NCI-H2171 treated with DMSO at 0.1 percent for 48 hours (cell line): ENCODE results near the gene KLRG1.
A peak's percentile ranks its signal among the peaks of the same experiment; 100 is the strongest.

Experiments
- DNase-seq: peaks from one replicate; lab custom pipeline; 2025; lab: John Stamatoyannopoulos, UW

KLRG1 gene

DNA sequence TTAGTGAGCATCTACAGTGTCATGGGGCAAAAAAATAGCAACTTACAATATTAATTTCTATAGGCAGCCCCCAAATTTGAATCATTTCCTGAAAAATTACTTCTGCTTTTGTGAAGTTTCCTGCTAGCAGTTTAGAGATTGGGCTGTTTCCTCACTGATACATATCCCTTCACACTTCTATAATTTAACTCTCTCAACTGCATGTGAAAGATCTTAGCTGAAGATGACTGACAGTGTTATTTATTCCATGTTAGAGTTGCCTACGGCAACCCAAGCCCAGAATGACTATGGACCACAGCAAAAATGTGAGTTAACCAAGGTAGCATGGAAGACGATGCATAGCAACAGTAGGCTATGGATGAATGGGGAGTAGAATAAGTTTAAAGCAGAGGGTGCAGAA, at the start of gene KLRG1:
Gene KLRG1, plus strand, starts transcription at position 134 of the 400 bp plus-strand sequence. Its CDS starts 90 bp downstream, at position 224.
- DNase-seq: no peak

DNA sequence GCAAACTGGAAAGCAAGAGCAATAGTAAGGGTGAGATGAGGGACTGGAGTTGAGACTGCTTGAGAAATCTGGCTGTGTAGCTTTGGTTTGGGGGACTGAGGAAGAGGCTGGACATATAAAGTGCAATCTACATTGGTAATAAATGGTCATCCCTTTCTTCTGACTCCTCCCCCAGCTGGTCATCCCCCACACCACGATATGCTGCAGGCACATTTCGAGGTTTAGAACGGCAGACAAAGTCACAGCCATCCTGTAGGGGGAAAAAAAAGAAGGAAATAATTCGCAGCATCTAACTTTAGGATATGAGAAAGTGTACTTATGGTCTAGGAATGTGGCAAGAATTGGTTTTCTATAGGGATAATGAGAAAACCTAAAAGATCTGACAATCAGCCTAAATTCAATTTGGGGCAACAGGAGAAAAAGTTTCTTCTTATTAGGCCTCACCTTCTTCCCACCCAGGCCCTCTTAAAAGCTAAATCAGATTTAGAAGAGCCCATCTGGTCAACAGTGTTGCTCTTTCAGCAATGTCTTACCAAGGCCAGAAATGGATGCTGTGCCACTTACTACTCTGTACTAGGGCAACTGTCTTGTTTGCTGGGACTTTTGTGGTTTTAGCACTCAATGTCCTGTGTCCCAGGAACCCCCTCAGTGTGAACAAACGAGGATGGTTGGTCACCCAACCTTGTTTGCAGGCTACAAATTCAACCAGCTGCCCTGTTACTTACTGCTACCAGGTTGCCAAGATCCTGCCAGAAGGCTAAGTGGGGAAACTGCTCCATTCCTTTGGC, 47.5 kb upstream of the KLRG1 start:
- no peak for DNase-seq

DNA sequence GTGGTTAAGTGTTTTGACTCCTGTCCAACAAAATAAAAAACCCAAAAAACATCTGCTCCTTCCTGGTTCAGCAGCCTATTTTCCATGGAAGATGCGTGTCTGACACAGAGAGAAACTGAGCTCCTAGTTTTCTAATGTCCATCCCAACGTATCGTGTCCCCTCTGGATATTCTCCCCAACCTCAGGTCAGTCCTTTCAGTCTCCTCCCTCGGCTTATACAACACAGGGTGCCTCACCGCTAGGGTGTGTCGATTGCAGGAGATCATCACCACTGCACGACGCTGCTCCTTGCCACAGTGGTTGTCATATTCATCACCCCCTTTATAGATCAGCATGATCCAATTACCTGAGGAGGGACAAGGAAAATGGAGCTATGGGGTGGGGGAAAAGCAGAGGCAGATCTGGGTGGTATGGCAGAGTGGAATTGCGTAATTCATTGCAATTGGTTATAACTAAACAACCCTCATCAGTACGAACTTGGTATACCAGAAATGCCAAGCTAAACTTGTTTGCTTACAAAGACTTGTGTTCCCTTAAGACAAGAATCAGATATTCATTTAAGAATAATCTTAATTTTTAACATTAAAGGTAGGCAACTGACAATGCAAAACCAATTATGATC, 45.7 kb upstream of the KLRG1 start:
- DNase-seq: no peak

DNA sequence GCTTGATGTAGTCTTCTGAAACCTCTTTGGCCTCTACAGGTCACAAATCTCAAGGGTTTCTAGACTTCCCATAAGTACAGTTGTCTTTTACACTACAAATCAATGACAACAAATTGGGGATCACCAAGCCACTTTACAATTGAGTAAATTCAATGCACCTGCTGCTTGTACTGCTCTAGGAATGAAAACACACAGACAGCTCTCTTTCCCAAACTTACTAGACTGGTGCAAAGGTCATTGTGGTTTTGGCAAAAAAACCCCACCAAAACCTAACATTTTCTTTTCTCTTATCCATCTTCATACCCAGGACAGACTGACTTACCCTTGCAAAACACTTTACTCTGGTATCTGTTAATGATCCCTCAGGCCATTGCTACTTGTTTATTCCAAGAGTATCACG, 42.6 kb upstream of the KLRG1 start:
- no peak for DNase-seq

DNA sequence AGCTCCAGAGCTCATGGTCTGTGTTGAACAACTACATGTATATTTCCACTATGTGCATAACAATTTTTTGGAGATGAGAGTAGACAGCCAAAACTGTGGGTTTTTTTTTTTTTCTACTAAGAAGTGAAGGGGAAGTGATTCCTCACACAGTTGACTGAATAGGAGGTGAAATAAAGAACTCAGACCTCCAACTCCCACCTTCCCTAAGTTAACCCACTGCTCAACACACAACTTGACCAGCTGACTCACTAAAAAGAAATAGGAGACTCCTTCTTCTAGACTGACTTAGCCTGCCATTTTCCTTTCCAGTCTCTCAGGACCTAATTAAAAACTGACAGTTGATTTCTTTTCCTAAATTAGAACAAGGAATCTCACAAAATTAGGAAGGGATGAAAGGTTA, 41.6 kb upstream of the KLRG1 start:
- no peak for DNase-seq

DNA sequence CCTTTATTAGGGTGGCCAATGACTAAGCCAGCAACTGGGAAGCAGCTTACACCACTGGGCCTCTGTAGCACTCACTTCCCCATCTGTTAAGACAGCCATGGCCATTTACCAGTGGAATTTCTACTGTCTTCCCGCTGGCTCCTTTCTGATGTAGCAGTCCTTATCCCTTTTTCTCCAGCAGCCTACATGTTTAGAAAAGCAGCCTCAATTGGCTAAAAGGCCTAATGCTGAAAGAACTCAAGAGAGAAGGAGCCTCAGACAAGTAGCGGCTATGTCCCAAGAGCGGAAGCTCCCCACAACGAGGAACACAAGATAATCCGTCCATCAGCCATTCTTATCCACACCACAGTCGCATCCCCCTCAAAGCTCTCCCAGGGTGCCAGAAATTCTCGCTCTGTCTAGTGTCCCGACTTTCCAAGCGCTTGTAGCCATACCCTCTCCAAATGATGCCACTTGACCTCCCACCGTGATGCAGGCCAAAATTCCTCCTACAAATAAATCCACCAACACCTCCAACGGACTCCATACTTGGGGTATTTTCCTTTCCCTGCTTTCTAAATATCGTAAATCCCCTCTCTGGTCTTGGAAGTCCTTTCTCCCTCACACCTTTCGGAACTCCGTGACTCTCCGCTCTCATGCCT, 40.5 kb upstream of the KLRG1 start:
- DNase-seq: peak; percentile 4

DNA sequence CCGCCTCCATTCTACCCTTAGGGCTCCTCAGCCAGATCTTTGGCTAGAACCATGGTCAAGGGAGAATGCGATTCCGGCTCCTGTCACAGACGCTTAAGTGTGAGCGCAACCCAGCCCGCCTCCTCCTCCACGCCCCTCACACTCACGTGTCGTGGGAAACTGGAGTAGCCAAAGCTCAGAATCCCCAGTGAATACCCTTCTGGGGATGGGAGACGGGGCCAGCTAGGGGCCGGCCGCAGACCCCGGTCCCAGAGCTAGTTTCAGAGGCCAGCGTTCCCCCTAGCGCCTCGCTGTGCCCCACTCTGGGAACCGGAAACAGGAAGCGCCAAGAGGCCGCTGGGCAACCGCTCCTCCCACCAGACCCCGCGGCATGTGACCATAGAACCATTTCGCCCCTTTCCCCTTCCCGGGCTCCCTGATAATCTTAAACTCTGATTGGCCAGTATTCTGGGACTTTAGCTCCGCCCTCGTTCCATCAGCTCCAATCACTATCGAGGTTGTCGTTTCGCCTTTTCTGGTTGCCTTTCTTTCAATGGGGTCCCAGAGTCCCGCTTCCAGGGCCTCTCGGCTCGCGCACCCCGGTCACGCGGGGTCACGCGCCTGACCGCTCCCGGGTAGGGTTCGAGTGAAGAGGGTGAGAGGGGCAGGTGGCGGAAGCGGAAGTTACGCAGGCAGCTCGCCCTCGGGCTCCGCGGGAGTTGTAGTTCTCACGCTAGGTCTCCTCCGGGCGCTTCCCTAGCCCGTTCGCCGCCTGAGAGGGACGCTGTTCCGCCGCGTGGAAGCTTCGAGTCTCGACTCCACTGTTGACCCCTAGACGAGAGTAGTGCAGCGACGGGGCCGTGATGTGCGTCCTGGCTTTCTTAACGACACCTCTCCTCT, 39.8 kb upstream of the KLRG1 start, which contains the start of gene M6PR:
Gene M6PR, minus strand, starts transcription at position 304 of the 879 bp plus-strand sequence. CDS start 3,241 bp downstream, outside the sequence.
- peak; percentile 93 for DNase-seq

DNA sequence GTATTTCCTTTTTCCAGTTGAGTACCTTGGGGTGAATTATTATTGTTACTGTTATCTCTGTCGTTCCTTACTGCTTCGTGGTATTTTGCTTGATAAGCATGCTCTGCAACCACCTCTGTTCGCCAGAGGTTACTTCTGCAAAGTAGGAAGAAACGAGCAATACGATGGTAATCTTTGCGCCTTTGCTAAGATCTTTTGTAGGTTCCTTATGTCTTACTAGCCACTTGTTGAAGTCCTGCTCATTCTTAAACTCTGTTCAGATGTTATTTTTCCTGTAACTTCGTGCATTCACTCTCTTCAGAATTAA, 39.2 kb upstream of the KLRG1 start:
- no peak for DNase-seq

DNA sequence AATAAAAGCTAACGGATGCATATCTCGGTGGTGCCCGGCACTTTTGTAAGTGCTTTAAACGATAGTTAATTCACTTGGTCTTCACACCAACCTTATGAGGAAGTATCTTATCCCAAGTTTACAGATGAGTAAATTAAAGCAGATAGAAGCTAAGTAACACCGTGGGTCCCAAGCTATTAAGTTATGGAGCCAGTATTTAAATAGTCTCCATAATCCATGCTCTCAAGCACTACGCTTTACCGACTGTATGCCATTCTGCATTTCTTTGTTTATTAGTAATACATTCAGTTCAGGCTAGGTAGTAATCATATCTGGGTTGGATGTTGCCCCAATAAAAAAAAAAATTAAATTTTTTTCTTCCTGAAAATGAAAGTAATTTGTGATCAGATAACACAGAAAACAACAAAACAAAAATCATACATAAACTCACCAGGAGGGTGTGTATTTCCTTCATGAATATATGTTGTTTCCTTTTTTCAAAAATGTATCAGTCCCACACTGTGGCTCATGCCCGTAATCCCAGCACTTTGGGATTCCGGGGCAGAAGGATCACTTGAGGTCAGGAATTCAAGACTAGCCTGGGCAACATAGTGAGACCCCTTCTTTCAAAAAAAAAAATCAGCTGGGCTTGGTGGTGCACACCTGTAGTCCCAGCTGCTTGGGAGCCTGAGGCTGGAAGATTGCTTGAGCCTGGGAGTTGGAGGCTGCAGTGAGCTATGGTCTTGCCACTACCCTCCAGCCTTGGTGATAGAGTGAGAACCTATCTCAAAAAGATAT, 38.5 kb upstream of the KLRG1 start:
- DNase-seq: no peak

DNA sequence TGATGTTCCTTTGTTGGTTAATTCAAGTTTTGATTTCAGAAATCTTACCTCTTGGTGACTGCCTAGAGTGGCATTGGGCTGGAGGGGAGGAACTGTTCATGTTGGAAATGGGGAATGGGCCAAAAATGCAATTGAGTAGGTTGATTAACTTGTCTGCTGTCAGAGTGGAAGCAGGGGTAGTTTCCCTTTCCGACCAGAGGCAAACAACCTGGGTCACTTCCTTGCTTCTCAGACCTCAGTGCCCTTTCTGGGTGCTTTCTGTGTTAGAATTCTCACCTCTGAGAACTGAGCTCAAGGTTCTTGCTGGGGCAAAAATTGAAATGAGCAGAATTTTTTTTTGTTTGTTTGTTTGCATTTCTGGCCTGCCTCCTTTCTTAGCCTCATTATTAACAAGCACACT, 37.6 kb upstream of the KLRG1 start:
- no peak for DNase-seq

DNA sequence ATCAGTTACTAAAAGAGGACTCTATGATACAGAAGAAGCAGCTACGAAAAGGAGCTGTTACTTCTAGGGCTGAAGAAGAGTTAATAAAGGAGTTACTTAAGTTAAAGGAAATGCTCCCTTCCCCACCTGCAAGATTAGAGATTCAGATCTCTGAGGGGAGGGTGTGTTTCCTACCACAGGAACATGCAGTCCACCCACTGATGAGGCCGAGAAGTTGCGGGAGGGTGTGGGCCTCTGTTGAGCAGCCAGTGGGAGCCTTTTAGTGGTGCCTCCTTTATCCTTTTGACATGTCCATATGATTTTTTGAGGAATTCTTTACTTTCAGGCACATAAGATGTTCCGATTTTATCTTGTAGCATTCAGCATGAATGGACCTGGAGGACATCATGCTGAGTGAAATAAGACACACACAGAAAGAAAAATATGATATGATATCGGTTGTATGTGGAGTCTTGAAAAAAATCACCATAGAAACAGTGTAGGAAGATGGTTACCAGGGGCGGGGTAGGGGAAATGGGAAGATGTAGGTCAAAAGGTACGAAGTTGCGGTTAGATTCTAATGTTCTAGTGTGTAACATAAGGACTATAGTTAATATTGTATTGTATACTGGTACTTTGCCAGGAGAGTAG, 35.5 kb upstream of the KLRG1 start:
- DNase-seq: no peak

DNA sequence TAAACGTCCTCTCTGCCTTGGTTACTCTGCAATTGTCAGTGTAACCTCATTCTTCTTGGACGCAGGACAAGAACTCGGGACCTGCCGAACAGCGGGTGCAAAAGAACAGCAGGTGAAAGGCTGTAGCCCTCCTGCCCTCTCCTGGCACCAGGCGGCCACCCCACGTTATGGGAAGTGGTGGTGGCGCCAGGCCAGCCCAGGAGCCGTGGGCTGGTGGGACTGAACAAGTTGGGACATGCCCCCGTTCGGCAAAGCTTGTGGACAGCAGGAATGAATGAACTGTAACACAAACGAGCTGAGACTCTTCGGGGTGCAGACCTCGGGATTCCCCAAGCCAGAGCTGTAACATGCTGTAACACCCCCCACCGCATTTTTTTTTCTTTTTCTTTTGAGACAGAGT, 33.3 kb upstream of the KLRG1 start:
- no peak for DNase-seq

DNA sequence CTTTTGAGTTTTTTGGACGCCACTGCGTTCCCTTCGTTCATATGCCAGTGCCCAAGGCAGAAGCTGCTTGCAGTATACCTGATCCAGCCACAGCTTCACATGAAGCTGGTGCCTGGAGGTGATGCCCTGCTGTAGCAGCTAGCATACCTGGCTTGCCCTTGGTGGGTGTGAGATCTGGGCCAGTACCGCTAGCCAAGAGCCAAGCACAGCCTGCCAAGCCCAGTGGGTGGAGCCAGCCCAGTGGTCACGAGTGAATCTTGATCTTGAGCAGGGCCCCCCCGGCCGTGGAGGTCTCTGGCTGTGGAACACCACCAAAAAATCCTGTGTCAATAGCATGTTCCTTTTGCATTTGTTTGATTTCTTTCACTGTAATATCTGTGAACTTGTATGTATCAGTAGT, 32.6 kb upstream of the KLRG1 start:
- DNase-seq: no peak

DNA sequence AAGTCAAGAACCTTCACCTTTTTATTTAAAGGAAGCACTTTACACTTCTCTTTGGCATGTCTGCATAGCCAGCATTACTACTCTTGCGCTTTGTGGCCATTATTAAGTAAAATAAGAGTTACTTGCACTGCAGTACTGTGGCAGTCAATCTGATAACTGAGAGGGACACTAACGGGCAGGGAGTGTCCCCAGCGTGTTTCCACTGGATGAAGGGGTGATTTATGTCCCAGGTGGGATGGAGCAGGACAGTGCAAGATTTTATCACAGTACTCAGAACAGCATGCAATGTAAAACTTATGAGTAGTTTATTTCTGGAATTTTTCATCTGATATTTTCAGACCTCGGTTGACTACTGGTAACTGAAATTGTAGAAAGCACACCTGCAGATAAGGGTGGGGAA, 31.8 kb upstream of the KLRG1 start:
- DNase-seq: no peak

DNA sequence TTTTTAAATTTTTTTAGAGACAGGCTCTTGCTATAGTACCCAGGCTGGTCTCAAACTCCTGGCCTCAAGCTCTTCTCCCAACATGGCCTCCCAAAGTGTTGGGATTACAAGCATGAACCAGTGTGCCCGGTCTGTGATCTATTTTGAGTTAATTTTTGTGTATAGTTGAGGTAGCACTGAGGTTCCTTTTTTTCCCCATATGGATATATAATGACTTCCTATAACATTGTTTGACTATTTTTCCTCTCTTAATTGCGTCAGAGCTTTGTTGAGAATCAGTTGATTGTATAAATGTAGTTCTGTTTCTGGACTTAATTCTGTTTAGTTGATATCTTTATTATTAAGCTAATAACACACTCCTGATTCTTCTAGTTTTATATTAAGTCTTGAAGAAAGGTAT, 31.3 kb upstream of the KLRG1 start:
- DNase-seq: no peak

DNA sequence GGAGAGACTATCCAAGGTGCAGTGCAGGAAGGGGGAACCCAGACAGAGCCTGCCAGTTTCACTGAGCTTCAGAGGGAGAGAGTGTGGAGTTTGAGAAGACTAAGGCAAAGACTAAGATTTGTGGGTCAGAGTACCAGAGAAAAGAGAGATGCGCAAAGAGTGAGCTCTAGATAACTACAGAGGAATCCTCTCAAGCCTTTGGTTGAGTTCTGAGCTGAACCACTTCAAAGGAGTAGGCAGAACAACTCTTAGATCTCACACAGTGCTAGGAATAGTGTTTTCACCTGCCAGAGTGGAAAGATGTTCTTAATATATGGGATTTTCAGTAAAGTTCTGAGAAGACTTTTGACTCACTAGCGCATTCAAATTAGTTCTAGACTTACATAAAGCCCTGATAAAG, 29.2 kb upstream of the KLRG1 start:
- no peak for DNase-seq

DNA sequence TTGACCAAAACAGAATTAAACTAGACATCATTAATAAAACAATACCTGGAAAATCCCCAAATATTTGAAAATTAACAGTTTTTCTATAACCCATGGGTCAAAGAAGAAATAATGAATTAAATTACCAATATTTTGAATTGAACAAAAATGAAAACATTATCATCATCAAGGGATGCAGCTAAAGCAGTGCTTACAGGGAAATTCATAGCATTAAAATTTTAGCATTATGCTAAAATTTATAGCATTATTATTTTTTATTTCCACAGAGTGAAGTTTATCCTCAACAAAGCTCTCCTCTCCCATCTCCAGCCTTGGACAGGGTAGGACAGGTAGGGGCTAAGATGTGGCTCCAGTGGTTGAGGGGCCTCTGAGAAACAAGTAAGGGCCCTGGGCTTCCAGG, 20.6 kb upstream of the KLRG1 start:
- no peak for DNase-seq

DNA sequence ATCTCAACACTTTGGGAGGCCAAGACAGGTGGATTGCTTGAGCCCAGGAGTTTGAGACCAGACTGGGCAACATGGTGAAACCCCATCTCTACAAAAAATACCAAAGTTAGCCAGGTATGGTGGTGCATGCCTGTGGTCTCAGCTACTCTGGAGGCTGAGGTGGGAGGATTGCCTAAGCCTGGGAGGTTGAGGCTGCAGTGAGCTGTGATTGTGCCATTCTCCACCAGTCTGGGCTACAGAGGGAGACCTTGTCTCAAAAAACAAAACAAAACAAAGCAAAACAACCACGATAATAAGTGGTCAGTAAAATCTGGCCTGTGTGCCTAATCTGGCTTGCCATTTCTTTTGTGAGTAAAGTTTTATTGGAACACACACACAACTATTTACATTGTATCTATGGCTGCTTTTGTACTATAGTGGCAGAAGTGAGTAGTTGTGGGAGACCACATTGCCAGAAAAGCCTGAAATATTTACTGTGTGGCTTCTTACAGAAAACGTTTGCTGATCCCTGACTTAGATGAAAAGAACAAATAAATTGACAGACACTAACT, 19.4 kb upstream of the KLRG1 start:
- DNase-seq: no peak

DNA sequence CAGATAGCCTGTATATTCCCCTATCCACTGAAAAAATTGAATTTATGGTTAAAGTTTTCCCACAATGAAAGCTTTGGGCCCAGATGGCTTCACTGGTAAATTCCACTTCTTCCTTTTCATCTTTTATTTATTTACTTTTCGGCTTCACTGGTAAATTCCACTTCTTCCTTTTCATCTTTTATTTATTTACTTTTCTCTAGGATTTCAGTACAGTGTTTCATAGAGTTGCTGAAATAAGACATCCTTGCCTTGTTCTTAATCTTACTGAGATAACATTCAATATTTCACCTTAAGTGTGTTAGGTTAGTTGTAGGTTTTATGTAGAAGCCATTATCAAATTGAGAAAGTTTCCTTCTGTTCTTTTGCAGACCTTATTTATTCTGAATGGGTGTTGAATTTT, 18.9 kb upstream of the KLRG1 start:
- no peak for DNase-seq

DNA sequence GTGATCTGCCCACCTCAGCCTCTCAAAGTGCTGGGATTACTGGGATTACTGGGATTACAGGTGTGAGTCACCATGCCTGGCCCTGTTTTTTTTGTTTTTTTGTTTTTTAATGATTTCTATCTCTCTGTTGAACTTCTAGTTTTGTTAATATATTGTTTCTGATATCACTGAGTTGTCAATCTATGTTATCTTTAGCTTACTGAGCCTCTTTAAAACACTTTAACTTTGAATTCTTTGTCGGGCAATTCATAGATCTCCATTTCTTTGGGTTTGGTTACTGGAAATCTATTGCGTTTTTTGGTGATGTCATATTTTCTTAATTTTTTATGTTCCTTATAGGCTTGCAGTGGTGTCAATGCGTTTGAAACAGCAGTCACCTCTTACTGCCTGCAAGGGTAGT, 9.2 kb upstream of the KLRG1 start:
- no peak for DNase-seq

DNA sequence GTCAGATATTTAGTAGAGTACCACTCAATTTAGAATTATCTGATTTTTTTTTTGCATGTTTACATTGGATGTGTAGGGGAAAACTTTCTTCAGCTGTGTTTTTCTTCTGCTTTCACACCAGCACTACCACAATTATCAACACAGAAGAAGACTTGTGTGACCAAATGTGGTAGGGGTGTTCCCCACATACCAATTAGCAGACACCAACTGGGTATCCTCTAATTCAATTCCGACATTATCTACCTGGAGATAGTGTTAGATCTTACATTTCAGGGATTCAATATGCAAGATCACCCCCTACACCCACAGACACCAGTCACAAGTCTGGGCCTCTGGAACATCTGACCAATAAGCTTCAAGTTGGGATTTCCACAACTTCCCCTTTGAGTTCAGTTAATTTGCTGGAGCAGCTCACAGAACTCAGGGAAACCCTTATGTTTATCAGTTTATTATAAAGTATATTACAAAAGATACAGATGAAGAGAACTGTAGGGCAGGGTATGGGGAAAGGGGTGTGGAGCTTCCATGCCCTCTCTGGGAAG, 4.1 kb upstream of the KLRG1 start:
- no peak for DNase-seq
